ENCODE results near the gene FILIP1L.

The FILIP1L gene

GRCh38 chr3:99921986-99922385 lies 192.3 kb downstream of the FILIP1L start:
- peak; percentile 68 for DNase-seq (ENCODE audit: low spot score)

GRCh38 chr3:99921377-99921695 lies 193.0 kb downstream of the FILIP1L start:
- DNase-seq (ENCODE audit: low spot score) = no peak

- DNase-seq (ENCODE audit: low spot score) = no peak
Measured at GRCh38 chr3:99920481-99921376, 193.6 kb downstream of the FILIP1L start.

- DNase-seq (ENCODE audit: low spot score) = no peak
Measured at GRCh38 chr3:99919694-99920093, 194.6 kb downstream of the FILIP1L start.

- DNase-seq (ENCODE audit: low spot score) = no peak
Measured at GRCh38 chr3:99918715-99919114, 195.6 kb downstream of the FILIP1L start.

- no peak for DNase-seq (ENCODE audit: low spot score)
Measured at GRCh38 chr3:99915906-99916432, 198.3 kb downstream of the FILIP1L start.

- no peak for DNase-seq (ENCODE audit: low spot score)
Measured at GRCh38 chr3:99911433-99911832, 202.9 kb downstream of the FILIP1L start.

GRCh38 chr3:99910752-99911290 lies 203.5 kb downstream of the FILIP1L start:
- no peak for DNase-seq (ENCODE audit: low spot score)

- DNase-seq (ENCODE audit: low spot score) = no peak
Measured at GRCh38 chr3:99909714-99910495, 204.4 kb downstream of the FILIP1L start.

DNA sequence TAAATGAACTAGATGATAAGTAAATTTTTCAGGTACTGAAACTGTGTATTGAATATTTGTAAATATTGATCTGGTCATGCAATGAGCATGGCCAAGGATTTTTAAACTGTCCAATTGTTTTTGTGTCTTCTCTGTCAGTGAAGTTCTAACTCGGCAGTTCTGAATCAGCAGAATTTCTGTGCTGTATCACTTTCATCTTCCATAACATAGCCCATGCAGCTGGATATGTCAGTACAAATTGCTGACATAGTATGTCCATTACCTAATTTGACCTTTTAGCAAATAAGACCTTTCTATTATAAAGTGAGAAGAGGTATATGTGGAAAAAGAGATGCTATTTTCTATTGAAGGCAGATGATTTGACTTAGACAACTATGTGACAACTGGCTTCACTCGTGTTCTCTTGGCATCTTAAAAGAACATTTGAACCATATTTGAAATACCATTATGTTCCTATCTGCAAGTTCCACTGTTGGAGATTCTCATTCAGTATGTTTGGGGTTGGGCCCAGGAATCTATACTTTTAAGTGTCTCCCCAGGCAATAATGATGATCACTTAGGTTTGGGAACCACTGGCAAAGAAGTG lies 206.2 kb downstream of the FILIP1L start:
- DNase-seq (ENCODE audit: low spot score) = no peak

DNA sequence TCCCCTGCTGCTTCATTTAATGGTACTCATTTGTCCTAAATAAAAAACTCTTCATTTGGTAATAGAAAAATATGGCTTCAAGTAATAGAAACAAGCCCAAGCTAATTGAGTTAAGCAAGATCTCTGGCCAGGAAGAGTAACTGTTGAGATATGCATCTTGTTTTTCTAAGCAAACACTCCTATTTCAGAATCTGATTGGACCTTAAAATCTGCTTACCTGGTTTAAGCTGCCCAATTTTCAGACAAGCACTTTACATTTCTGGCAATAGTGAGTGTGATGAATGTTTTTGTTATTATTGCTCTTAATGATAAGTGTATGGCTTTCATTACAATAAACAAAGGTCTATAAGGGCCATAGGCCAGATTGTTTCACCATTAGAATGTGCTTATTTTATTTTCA lies 210.4 kb downstream of the FILIP1L start:
- DNase-seq (ENCODE audit: low spot score) = no peak

GRCh38 chr3:99902091-99902490 lies 212.2 kb downstream of the FILIP1L start:
- no peak for DNase-seq (ENCODE audit: low spot score)

DNA sequence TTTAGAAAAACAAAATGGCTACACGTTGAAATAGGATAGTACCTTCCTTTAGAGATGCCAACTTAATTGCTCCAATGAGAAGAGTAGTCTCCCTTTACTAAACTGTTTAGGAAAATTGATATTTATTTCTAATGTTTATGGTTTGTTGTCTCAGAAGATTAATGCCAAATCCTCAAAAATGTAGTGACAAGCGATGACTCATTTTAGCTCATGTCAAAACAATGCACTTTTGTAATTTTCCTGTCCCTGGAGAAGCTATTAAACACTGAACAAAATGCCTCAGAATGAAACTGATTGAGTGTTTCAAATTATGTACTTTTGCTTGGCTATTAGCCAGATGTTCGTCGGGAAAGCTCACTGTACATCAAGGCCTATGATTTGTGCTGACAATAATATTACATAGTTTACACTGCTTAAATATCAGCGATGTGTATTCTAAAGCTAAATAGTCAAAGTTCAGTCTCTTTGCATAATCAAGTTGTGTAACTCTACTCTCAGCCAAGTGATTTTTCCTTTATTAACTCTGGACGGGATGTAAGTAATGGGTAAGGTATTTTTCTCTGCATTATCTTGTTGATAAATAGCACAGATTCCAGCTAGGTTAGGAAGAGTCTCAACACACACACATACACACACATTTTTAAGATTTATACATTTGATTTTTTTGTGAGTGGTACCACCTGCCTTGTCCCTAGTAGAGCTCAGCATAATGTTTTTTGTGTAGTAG lies 212.9 kb downstream of the FILIP1L start:
- peak; percentile 81 for DNase-seq (ENCODE audit: low spot score)

DNA sequence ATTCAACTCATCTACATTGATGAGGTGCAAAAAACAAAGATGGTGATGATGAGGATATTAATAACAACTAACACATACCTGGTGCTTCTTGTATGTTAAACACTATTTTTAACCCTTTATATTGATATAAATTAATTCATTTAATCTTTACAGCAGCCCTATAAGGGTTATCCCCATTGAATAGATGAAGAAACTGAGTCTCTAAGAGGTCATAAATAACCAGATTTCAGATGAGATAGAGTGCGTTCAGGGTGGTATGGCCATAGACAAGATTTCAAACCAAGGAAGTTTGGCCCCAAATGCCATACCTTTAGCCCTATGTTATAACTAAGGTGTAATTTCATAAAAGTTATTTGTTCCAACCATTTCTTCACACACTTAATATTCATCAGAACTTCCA lies 214.1 kb downstream of the FILIP1L start:
- DNase-seq (ENCODE audit: low spot score) = no peak

- no peak for DNase-seq (ENCODE audit: low spot score)
Measured at GRCh38 chr3:99899603-99900002, 214.7 kb downstream of the FILIP1L start.

DNA sequence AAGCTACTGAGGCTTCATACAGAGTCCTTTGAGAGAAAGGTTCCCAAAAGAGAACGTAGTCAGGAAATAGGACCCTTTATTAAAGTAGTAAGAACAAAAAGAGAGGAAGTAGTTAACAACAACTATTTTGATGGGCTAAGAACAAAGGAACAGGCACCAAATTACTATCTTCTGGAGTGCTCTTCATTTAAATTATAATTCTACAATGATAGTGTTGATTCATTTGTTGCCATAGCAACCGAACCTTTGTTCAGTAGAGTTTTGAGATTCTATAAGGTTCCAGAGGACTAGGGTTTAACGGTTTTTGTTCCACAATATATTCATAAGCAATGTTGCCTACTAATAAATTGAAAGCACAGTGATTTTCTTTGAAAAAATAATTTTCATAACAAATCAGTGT lies 217.8 kb downstream of the FILIP1L start:
- no peak for DNase-seq (ENCODE audit: low spot score)

DNA sequence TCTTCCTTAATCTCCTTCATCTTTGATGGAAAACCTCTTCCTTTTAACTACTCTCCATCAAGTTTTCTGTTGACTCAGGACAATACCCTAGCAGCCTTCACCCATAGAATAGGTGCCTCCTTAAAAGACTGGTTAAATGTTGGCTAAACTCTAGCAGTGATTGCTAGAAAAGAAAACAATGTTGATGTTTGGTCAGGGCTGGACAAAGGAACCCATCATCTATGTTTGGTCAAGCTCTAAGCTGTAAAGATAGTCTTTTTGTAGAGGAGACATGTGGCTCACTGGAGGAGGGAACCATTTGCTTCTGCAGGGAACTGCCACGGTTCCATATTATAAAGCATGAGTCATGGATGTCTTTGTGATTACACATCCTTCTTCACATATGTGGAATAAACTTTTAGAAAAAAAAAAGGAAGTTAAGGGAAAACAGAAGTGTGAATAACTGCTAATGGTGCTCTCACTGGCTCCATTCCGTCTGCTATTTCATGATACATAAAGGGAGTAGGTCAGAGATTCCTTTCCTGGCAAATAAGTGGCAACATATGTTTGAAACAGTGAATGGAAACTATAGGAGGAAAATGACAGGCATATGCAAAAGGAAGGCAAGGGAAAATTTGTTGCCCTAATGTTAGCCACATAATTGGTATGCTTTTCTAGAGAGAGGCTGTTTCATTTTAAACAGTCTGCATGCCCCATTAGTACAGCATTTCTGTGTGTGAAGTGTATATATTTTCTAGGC lies 218.4 kb downstream of the FILIP1L start:
- DNase-seq (ENCODE audit: low spot score) = peak; percentile 80

- DNase-seq (ENCODE audit: low spot score) = no peak
Measured at GRCh38 chr3:99895131-99895696, 219.1 kb downstream of the FILIP1L start.

DNA sequence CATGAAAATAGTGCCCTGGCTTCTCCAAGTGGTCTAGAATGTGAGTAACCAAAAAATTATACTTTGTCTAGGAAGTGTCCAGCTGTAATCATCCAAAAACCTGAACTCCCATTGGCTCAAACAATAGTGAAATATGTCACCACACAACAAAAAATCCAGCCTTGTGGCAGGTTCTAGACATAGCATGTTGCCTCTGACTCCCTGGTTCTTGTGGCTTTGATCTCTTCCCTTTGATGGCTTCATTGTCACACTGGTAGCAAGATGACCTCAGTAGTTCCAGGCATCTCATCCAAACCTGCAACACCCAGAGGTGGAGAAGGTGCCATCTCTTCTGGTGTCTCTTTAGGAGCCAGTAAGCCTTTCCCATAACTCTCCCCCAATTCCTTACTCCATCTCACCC lies 222.0 kb downstream of the FILIP1L start:
- no peak for DNase-seq (ENCODE audit: low spot score)

DNA sequence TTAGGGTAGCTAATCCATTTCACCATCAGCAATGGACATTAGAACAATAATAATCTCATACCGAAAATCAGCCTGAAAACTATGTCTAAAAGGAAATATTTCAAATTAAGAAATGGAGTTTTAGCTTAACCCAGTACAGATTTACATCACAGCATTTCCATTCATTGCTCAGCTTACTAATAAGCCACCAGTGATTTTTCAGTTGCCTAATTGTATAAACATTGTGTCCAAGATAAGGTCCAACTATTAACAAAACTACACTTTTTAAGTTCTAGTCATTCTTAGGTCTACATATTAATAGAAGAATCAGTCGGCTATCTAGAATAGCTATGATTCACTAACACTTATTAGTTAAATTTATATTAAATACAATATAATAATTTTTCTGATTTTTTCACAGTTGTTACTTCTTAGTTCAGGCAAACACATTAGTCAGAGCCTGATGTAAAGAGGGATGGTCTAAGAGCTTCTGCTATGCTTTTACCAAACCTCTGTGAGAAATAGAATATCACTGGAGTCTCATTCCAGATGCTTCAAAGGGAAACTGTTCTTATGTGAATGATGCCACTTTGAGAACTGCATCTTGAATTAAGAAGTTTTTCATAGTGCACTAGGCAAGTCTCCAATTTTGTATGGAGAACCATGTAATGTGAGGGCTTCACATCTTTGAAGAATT lies 222.6 kb downstream of the FILIP1L start:
- DNase-seq (ENCODE audit: low spot score) = no peak
